AG08396 (cell line): ENCODE results near the gene GLIPR2.
"Not testable (repeated sequence)": the region's sequence is repeated elsewhere in the genome, so short reads cannot be mapped to it uniquely, and the experiment has no call there.

Source experiments
- DNase-seq: peaks from one replicate; pipeline ENCODE4 v3.0.0; 2012; ENCODE audit warnings: low spot score, mixed read lengths

Gene GLIPR2

GRCh38 chr9:36136272-36136893 is at the start of gene GLIPR2:
GLIPR2 (plus strand) TSS chr9:36136733; CDS start chr9:36136779, 46 bp downstream.
- peak; percentile 96 for DNase-seq

GRCh38 chr9:36087054-36087453 is 49.5 kb upstream of the GLIPR2 start:
- not testable (repeated sequence) for DNase-seq

GRCh38 chr9:36088020-36088419 is 48.5 kb upstream of the GLIPR2 start:
- no peak for DNase-seq

DNA sequence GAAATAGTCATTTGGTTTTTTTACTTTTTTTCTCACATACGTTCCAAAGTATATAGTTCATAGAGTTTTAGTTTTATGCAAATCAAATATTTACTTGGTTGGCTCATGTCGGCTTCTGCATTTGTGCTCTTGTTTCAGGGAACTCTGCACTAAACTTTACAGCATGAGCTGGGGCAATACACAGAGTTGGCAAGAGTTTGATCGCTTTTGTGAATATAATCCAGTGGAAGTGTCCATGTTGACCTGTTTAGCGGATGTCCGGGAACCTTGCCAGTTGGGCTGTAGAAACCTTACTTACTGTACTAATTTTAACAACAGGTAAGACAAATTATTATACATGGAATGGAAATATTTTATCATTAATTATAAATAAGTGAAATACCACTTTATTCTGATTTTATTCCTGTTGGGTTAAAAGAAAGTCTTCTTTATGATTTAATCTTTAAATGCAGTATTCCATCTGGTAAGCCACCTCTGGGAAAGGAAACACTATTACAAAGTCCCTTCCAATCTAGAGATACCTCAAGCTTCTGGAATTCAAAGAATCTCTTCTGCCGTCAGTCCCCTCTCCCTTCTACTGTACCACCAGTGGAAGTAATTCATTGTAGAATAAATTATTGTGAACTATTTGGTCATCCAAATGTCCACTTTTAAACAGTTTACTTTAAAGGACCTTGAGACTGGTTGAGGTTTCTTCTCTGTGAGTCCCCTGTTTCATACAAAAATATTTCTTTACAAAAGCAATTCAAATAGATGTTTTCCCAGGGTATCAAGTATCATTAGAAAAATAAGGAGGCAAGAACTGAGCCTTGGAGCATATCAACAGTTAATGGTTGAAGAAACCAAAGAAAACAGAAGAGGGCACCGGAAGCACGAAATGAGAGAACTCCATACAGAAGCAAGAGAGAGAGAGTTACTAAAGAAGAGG is 45.2 kb upstream of the GLIPR2 start:
- DNase-seq, result peak; percentile 32

GRCh38 chr9:36092014-36092413 is 44.5 kb upstream of the GLIPR2 start:
- DNase-seq, result no peak

- no peak for DNase-seq
Observed at GRCh38 chr9:36092509-36093215, 43.9 kb upstream of the GLIPR2 start.

- DNase-seq, result no peak
Observed at GRCh38 chr9:36093384-36093783, 43.1 kb upstream of the GLIPR2 start.

DNA sequence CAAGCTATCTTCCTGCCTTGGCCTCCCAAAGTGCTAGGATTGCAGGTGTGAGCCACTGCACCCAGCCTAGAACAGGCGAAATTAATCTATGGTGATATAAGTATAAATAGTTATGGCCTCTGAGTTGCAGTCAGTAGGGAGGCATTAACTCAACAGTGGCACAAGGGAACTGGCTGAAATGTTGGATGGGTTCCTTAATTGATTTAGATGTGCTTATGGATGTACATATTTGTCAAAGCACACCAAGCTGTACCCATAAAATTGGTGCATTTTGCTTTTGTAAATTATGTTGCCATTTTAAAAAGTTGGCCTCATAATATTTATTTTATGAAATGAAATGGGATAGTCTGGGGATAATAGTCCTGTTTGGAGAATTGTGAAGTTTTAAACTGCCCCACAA is 36.8 kb upstream of the GLIPR2 start:
- no peak for DNase-seq

- DNase-seq, result peak; percentile 12
Observed at GRCh38 chr9:36100532-36100931, 36.0 kb upstream of the GLIPR2 start.

DNA sequence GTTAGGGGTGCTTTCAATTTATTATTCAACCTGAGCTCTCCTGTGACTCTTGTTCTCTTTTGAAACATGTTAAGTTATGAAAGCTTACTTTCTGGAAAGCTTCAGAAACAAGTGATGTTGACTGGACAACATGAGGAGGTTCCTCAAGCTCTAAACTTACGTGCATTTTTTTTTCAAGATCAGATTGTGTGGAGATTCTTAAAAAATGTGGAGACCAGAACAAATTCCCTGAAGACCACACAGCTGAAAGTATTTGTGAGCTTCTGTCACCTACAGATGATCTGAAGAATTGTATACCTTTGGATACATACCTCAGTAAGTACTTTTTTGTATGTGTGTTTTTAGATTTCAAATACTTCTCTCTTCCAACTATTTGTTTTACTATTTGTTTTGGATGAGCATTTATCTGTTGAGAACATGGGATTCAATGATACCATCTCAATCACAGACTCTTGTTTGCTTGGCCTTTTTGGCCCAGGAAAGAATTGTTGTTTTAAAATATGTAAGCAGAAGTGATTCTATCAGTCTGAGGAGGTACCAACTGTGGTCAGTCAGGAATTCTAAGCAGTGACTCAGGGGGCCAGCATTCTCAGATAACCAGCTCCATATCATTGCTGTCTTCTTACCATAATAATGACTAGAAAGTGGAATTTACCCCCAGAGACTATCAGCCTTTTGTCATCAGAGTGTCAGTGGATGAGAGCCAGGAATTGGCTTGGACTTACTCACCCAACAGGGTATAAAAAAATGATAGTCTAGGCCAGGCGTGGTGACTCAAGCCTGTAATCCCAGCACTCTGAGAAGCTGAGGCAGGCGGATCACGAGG is 34.4 kb upstream of the GLIPR2 start:
- peak; percentile 71 for DNase-seq

DNA sequence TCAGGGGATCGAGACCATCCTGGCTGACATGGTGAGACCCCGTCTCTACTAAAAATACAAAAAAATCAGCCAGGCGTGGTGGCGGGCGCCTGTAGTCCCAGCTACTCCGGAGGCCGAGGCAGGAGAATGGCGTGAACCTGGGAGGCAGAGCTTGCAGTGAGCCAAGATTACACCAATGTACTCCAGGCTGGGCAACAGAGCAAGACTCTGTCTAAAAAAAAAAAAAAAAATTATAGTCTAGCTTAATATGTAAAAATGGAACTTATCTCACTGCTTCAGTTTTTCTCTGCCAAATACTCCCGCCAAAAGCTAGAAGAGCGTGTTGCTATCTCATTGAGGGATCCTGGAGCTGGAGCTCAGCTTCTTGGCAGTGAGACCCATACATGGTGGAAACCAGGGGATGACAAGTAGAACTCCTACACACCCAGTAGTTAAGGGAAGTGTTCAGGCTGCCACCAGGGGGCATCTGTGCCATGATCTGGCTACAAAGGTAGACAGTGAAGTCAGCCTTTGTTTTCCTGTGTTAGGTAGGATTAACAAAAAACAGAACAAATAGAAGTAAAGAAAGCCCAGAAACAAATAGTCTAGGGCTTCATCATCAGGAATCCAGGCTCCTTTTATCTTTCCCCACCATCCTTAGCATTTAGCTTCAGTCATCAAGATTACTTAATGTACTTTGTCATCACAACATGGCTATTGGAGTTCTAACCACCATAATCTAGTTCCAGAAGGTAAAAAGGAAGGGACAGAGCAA is 33.6 kb upstream of the GLIPR2 start:
- DNase-seq, result peak; percentile 35

DNA sequence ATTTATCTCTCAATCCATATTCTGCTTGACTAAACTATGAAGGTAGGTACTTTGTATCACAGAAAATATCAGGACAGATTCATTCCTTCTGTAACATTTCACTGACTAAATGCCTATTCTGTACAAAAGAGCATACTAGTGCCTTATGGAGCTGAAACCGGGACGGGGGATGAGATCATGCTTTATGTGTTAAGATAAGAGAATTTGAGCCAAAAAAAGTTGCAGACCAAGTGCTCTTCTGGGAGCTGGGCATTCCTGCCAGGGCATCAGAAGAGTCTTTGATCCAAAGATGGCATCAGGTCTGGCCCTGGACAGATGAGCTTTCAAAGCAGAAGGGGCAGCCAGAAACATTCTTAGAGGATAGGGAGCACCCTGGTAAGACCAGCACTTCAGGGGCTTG is 27.5 kb upstream of the GLIPR2 start:
- DNase-seq, result no peak

- DNase-seq, result no peak
Observed at GRCh38 chr9:36110434-36110833, 26.1 kb upstream of the GLIPR2 start.

DNA sequence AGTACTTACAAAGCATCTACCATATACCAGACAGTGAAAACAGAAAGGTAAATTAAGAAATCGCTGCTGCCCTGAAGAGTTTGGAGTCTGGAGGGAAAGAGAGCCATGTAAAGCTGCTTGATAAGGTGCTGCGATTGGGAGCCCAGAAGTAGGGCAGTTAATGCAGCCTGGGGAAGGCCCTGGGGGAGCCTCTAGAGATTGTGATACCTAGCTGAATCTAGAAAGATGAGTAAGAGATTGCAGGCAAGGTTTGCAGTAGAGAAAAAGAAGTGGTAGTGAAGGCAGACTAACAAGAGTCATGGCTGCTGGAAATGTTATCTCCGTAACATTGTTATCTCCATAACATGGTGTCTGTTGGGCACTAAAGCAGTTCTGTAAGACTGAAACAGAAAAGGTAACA is 24.0 kb upstream of the GLIPR2 start:
- no peak for DNase-seq

DNA sequence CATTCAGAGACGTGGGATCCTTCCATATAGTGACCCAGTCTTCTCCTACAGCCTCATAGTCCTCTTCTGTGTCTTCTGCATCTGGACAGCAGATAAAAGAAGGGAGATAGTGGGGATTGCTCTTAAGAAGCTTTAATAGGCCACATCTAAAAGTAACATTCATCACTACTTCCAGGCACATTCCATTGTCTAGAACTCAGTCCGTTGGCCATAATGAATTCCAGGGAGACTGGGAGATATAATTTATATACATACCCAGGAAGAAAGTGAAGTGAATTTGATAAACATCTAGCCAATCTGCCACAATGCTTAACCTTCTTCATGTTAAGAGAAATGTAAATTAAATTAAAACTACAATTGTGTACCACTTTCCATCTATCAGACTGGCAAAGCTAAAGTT is 22.5 kb upstream of the GLIPR2 start:
- DNase-seq, result no peak

DNA sequence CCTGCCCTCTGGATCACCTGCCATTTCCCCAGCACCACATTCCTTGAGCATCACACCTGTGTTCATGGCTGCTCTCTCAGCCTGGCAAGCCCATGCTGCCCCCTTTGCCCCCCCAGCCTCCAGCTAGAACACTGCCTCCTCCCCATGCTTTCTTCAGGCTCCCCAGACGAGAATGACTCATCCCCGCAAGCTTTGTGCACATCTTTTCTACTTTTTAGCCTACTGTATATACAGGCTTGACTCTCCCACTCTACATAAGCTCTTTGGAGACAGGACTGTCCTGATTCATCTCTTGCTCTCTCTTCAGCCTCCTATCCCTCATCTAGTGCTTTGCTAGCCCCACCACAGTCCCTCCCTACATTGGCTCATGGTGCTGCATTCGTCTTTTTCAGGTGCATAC is 19.9 kb upstream of the GLIPR2 start:
- no peak for DNase-seq

DNA sequence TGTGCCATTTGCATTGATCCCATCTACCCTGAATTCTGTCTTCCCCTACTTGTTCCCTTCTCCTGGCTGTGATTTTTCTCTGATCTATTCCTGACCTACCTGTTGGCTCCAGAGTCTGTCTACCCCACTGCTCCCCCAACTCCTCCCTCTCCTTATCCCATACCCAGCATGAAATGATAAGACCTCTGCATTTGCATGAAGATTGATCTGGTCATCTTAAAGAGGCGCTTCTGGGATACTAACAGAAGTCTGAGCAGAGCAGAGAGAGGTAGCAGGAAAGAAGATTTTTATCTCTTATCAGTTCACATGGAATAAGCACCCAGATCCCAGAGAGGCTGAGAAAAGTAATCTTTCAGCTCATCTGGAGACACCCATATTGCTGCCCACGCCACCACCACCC is 18.3 kb upstream of the GLIPR2 start:
- DNase-seq, result no peak

DNA sequence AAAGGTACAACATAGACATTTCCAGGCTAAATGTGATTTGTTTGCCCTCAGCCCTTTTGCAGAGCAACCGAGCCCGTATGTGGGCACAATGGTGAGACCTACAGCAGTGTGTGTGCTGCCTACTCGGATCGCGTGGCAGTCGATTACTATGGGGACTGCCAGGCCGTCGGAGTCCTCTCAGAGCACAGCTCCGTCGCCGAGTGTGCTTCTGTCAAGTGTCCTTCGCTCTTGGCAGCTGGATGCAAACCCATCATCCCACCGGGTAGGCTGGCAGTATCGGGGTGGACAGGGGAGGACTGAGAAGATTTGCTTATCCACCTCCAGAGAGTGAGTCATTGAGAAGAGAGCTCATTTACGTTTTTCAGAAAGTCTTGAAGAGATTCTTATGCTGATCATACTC is 17.8 kb upstream of the GLIPR2 start:
- no peak for DNase-seq

DNA sequence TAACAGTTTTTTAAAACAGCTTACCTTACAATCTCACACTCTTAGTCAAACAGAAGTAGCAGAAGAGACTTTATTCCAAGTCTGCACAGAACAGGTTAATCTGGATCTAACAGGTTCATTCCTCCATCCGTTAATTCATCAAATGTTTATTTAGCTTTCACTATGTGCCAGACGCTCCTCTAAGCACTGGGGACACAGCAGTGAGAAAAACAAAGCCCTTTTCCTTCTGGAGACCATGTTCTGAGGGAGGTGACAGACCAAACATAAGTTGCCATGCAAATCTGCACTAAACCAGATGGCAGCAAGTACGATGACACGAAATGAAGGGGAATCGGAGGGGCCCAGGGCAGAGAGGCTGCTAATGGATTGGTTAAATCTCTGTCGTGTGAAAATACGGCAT is 17.1 kb upstream of the GLIPR2 start:
- DNase-seq, result no peak

DNA sequence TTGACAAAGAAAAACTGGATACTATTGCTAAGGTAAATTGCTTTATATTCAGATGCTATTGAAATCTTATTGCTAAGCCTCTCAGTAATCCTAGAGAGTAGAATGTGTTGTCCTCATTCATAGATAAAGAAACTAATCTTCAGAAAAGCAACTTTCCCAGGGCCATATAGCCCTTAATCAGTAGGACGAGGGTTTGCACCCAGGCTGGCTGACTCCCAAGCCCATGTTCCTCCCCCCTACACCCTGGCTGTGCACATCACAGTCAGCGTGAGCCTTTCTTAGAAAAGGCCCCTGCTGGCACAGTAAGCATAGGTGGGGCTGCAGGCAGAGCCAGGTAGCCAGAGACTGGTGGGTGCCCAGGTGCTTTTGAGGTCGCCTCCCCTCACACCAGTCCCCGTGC is 15.8 kb upstream of the GLIPR2 start:
- no peak for DNase-seq

DNA sequence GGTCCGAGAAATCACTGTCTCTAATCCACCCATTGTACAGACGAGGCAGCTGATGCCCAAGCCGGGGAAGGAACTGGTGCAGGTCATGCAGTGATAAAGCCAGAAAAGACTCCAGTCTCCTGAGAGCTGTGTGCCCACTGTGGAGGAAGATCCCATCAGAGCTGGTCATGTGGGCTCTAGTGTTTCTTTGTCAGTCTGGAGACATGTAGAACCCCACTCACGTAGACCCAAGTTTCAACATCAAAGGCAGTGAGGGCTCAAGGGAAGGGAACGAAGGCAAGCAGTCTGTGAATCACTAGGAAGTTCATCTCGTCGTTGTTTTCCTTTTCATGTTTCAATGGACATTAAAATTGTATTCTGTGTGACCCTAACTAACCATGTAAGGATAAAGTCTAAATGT is 14.6 kb upstream of the GLIPR2 start:
- DNase-seq, result no peak
